ENCODE data around the gene RNFT2.

The RNFT2 gene

GRCh38 chr12:116697305-116697704, 40.8 kb upstream of the RNFT2 start:
- H3K9me3 ChIP-seq (ENCODE audit: control insufficient read depth, insufficient read depth, low read length) = no peaks in the 10 kb centered on the region
- H3K27ac ChIP-seq (ENCODE audit: low read length) = no peak overlapping the region
- H3K36me3 ChIP-seq (ENCODE audit: control insufficient read depth, insufficient read depth, low read length) = no peaks in the 10 kb centered on the region
- no peaks in the 10 kb centered on the region for H3K27me3 ChIP-seq (ENCODE audit: control insufficient read depth, insufficient read depth, low read length)
- no peak for DNase-seq (ENCODE audit: low read depth, low spot score)
- H3K4me1 ChIP-seq (ENCODE audit: control insufficient read depth, insufficient read depth, low read length) = no peaks in the 10 kb centered on the region
- WGBS (ENCODE audit: insufficient coverage, insufficient read length) = no CpG with 5 or more reads among the region's 7 CpGs
- no peak overlapping the region for H3K4me3 ChIP-seq (ENCODE audit: low read length)

GRCh38 chr12:116697716-116698115, 40.4 kb upstream of the RNFT2 start:
- no peak overlapping the region for H3K27ac ChIP-seq (ENCODE audit: low read length)
- H3K27me3 ChIP-seq (ENCODE audit: control insufficient read depth, insufficient read depth, low read length) = no peaks in the 10 kb centered on the region
- WGBS (ENCODE audit: insufficient coverage, insufficient read length) = no CpG with 5 or more reads among the region's 11 CpGs
- no peak for DNase-seq (ENCODE audit: low read depth, low spot score)
- H3K4me1 ChIP-seq (ENCODE audit: control insufficient read depth, insufficient read depth, low read length) = no peaks in the 10 kb centered on the region
- H3K4me3 ChIP-seq (ENCODE audit: low read length) = no peak overlapping the region
- no peaks in the 10 kb centered on the region for H3K9me3 ChIP-seq (ENCODE audit: control insufficient read depth, insufficient read depth, low read length)
- H3K36me3 ChIP-seq (ENCODE audit: control insufficient read depth, insufficient read depth, low read length) = no peaks in the 10 kb centered on the region

DNA sequence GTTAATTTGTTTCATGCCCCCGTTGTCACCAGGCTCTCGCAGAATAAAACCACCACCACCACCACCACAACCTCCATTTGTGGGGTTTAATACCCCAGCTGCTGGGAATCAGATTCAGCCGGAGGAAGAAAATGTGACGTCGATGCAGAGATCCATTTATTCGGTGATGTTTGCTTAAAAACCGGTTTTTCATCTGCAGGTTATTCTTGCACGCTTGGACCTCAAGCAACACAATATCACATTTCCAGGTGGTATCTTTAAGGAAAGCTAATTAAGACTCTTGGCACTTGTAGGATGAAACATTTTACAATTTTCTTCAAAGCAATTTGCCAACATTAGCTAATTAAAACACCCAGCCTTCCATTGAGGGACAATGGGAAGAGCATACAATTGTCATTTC, 40.0 kb upstream of the RNFT2 start:
- no peaks in the 10 kb centered on the region for H3K9me3 ChIP-seq (ENCODE audit: control insufficient read depth, insufficient read depth, low read length)
- no peak overlapping the region for H3K4me3 ChIP-seq (ENCODE audit: low read length)
- H3K27ac ChIP-seq (ENCODE audit: low read length) = no peak overlapping the region
- no peaks in the 10 kb centered on the region for H3K27me3 ChIP-seq (ENCODE audit: control insufficient read depth, insufficient read depth, low read length)
- no peaks in the 10 kb centered on the region for H3K4me1 ChIP-seq (ENCODE audit: control insufficient read depth, insufficient read depth, low read length)
- no peak for DNase-seq (ENCODE audit: low read depth, low spot score)
- WGBS (ENCODE audit: insufficient coverage, insufficient read length) = no CpG with 5 or more reads among the region's 8 CpGs
- H3K36me3 ChIP-seq (ENCODE audit: control insufficient read depth, insufficient read depth, low read length) = no peaks in the 10 kb centered on the region

- no peak overlapping the region for H3K27ac ChIP-seq (ENCODE audit: low read length)
- H3K9me3 ChIP-seq (ENCODE audit: control insufficient read depth, insufficient read depth, low read length) = no peaks in the 10 kb centered on the region
- H3K27me3 ChIP-seq (ENCODE audit: control insufficient read depth, insufficient read depth, low read length) = no peaks in the 10 kb centered on the region
- no peaks in the 10 kb centered on the region for H3K4me1 ChIP-seq (ENCODE audit: control insufficient read depth, insufficient read depth, low read length)
- no peak for DNase-seq (ENCODE audit: low read depth, low spot score)
- no peaks in the 10 kb centered on the region for H3K36me3 ChIP-seq (ENCODE audit: control insufficient read depth, insufficient read depth, low read length)
- no peak overlapping the region for H3K4me3 ChIP-seq (ENCODE audit: low read length)
- WGBS (ENCODE audit: insufficient coverage, insufficient read length) = no CpG with 5 or more reads among the region's 2 CpGs
Measured at GRCh38 chr12:116698554-116699075, 39.5 kb upstream of the RNFT2 start.

- no peak for DNase-seq (ENCODE audit: low read depth, low spot score)
- no CpG with 5 or more reads among the region's 6 CpGs for WGBS (ENCODE audit: insufficient coverage, insufficient read length)
- no peak overlapping the region for H3K27ac ChIP-seq (ENCODE audit: low read length)
- no peak overlapping the region for H3K4me3 ChIP-seq (ENCODE audit: low read length)
- no peaks in the 10 kb centered on the region for H3K4me1 ChIP-seq (ENCODE audit: control insufficient read depth, insufficient read depth, low read length)
- no peaks in the 10 kb centered on the region for H3K36me3 ChIP-seq (ENCODE audit: control insufficient read depth, insufficient read depth, low read length)
- H3K27me3 ChIP-seq (ENCODE audit: control insufficient read depth, insufficient read depth, low read length) = no peaks in the 10 kb centered on the region
- no peaks in the 10 kb centered on the region for H3K9me3 ChIP-seq (ENCODE audit: control insufficient read depth, insufficient read depth, low read length)
Measured at GRCh38 chr12:116700066-116700465, 38.0 kb upstream of the RNFT2 start.

DNA sequence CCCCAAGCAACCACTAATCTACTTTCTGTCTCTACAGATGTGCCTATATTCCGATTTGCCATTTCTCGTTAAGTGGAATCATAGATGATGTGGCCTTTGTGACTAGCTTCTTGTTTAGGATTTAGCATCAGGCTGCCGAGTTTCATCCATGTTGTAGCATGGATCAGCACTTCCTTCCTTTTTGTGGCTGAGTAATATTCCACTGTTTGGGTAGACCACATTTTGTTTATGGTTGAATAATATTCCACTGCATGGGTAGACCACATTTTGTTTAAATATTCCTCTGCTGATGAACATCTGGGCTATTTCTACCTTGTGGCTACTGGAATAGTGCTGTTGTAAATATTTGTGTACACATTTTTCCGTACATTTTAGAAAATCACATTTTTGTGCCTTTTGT, 36.7 kb upstream of the RNFT2 start:
- Histone ChIP-seq H3K27ac (ENCODE audit: low read length) (no peak overlapping the region), H3K4me1 (ENCODE audit: control insufficient read depth, insufficient read depth, low read length) (no peaks in the 10 kb centered on the region), H3K9me3 (ENCODE audit: control insufficient read depth, insufficient read depth, low read length) (no peaks in the 10 kb centered on the region), H3K4me3 (ENCODE audit: low read length) (no peak overlapping the region), H3K36me3 (ENCODE audit: control insufficient read depth, insufficient read depth, low read length) (no peaks in the 10 kb centered on the region), H3K27me3 (ENCODE audit: control insufficient read depth, insufficient read depth, low read length) (no peaks in the 10 kb centered on the region)
- no peak for DNase-seq (ENCODE audit: low read depth, low spot score)
- no CpG with 5 or more reads among the region's 4 CpGs for WGBS (ENCODE audit: insufficient coverage, insufficient read length)

GRCh38 chr12:116703214-116703795, 34.8 kb upstream of the RNFT2 start:
- Histone ChIP-seq H3K9me3 (ENCODE audit: control insufficient read depth, insufficient read depth, low read length) (no peaks in the 10 kb centered on the region), H3K36me3 (ENCODE audit: control insufficient read depth, insufficient read depth, low read length) (no peaks in the 10 kb centered on the region), H3K27me3 (ENCODE audit: control insufficient read depth, insufficient read depth, low read length) (no peaks in the 10 kb centered on the region), H3K4me1 (ENCODE audit: control insufficient read depth, insufficient read depth, low read length) (no peaks in the 10 kb centered on the region), H3K4me3 (ENCODE audit: low read length) (no peak overlapping the region), H3K27ac (ENCODE audit: low read length) (no peak overlapping the region)
- peak; percentile 64 for DNase-seq (ENCODE audit: low read depth, low spot score)
- WGBS (ENCODE audit: insufficient coverage, insufficient read length) = no CpG with 5 or more reads among the region's 12 CpGs

DNA sequence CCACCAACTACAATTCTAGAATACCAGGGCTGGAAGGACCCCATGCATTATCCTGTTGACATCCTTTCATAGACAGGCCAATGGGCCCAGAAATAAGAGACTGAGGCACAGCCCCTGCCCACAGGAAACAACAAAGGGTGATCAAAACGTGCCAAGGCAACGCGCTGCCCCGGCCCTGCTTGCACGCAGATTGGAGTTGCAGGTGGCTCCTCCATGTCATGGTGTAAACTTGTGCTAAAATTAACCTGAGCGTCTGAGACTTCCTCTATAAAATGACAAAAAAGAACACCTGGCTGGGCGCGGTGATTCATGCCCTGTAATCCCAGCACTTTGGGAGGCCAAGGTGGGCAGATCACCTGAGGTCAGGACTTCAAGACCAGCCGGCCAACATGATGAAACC, 30.4 kb upstream of the RNFT2 start:
- no CpG with 5 or more reads among the region's 9 CpGs for WGBS (ENCODE audit: insufficient coverage, insufficient read length)
- H3K9me3 ChIP-seq (ENCODE audit: control insufficient read depth, insufficient read depth, low read length) = no peaks in the 10 kb centered on the region
- H3K4me3 ChIP-seq (ENCODE audit: low read length) = no peak overlapping the region
- no peak overlapping the region for H3K27ac ChIP-seq (ENCODE audit: low read length)
- no peaks in the 10 kb centered on the region for H3K27me3 ChIP-seq (ENCODE audit: control insufficient read depth, insufficient read depth, low read length)
- H3K4me1 ChIP-seq (ENCODE audit: control insufficient read depth, insufficient read depth, low read length) = no peaks in the 10 kb centered on the region
- H3K36me3 ChIP-seq (ENCODE audit: control insufficient read depth, insufficient read depth, low read length) = no peaks in the 10 kb centered on the region
- DNase-seq (ENCODE audit: low read depth, low spot score) = no peak

DNA sequence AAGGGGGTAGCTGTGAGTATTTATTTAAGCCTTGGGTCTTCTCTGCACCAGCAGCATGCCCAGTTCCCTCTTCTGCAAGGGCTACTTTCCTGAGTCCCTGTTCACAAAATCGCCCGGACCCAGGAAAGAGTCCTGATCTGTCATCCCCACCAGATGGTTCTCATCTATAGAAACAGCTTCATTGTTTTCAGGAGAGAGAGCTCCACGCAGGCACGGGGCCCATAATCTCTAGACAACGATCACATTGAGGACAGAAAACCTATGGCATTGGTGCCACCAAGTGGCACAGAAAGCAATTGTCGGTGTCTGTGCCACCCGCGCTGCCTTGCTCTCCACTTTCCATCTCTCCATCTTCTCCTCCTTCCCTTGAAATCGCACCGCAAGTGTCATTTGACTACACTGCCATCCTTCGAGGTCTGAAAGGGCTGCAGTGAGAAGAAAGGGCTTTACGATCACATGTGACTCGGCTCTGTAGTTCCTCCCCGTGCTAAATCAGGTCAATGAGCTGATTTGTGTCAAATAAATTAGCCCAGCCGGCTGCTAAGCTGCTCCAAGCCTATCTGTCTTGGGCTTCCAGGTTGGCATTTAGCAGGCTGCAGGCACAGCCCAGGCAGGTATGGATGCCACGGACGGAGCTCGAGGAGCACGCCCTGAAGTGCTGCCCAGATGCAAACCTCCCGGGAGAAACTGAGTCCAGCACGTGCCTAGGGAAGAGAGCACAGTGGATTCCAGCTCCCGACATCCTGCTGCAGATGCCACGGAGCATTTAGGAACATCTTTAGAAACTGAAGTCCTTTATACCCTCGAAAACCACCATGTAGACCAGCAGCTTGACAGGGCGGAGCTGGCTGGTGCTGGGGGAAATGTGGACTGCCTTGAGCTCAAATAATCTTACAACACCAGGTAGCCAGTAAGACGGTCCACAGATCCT, 29.0 kb upstream of the RNFT2 start:
- Histone ChIP-seq H3K4me3 (ENCODE audit: low read length) (no peak overlapping the region), H3K27ac (ENCODE audit: low read length) (no peak overlapping the region), H3K27me3 (ENCODE audit: control insufficient read depth, insufficient read depth, low read length) (no peaks in the 10 kb centered on the region), H3K4me1 (ENCODE audit: control insufficient read depth, insufficient read depth, low read length) (no peaks in the 10 kb centered on the region), H3K36me3 (ENCODE audit: control insufficient read depth, insufficient read depth, low read length) (no peaks in the 10 kb centered on the region), H3K9me3 (ENCODE audit: control insufficient read depth, insufficient read depth, low read length) (no peaks in the 10 kb centered on the region)
- WGBS (ENCODE audit: insufficient coverage, insufficient read length) = no CpG with 5 or more reads among the region's 26 CpGs
- no peak for DNase-seq (ENCODE audit: low read depth, low spot score)

DNA sequence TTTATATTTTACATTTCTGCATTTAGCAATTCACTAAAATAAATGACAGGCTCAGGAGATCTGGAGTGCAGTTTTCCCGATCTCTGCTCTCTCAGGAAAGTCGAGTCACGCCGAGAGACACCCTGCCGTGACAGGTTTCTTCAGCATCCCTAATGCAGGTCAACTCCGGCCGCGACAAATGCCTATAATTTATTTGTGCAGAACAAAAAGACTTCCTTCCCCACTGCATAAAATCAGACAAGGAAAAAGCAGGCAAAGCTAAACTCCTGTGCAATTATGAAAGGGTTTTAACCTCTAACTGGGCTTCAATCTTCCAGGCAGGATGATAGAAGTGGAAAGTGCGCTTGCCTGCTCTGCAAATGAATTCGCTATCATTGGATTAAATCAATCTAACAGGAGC, 28.3 kb upstream of the RNFT2 start:
- Histone ChIP-seq H3K27ac (ENCODE audit: low read length) (no peak overlapping the region), H3K4me1 (ENCODE audit: control insufficient read depth, insufficient read depth, low read length) (no peaks in the 10 kb centered on the region), H3K36me3 (ENCODE audit: control insufficient read depth, insufficient read depth, low read length) (no peaks in the 10 kb centered on the region), H3K27me3 (ENCODE audit: control insufficient read depth, insufficient read depth, low read length) (no peaks in the 10 kb centered on the region), H3K9me3 (ENCODE audit: control insufficient read depth, insufficient read depth, low read length) (no peaks in the 10 kb centered on the region), H3K4me3 (ENCODE audit: low read length) (no peak overlapping the region)
- no CpG with 5 or more reads among the region's 10 CpGs for WGBS (ENCODE audit: insufficient coverage, insufficient read length)
- no peak for DNase-seq (ENCODE audit: low read depth, low spot score)

All from iPS DF 6.9 (cell line).